ENCODE measurements around the gene GAS1. TPM values are rescaled to one million over a fixed set of nuclear protein-coding genes. Genes with fewer than 3 reads are reported as not detected.

The GAS1 gene
- total and polyA plus RNA-seq, 10 of the 15 experiments (the other 5 are each of a cell fraction or from before 2014, with no cell fraction given) = not detected

DNA sequence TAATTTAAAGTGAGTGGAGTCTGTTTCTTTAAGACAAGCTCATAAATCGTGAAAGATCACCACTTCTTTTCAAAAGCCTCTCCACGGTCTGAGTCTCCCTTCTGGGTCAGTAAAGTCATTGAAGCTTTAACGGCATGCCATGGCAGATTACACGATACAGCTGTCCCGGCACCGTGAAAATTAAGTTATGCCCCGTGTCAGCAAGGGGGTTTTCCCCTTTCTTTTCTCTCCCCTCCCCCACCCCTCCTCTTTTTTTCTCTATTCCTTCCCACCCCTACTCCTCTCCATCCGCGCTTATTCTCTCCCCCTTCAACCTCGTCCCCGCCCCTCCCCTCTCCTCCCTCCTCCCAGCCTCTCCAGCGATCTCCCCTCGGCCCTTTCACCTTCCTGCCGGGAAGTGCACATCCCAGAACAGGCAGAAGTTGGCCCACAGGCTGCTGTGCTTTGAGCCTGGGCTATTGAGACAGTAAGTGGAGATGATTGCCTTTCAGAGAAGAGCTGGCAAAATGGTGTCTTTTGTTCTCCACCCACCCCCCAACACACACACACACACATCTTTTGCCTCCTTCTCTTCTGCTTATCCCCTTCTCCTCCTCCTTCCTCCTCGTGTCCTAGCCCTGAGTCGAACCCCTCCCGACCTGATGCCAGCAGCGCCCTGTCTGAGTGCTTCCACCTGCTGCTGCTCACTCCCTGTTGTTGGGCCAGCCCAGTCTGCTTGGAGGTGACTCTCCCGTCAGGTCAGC lies 44.1 kb downstream of the GAS1 start:
- 5% methylated on average over 10 of the region's 19 CpGs for WGBS (ENCODE audit: insufficient coverage, insufficient replicate concordance, low lambda C conversion rate, missing lambda C conversion rate)
- in situ Hi-C loops (cut with MboI) = no loop called here
- ChIA-PET RAD21 (ENCODE audit: unreplicated experiment) (no interaction called here), CTCF (no interaction called here), POLR2A (no interaction called here), SMC1A (ENCODE audit: uncharacterized antibody, unreplicated experiment) (interaction anchor here (0.6 kb wide), 1 partner anchor 255 kb away, joined by 3 read pairs; no protein-coding TSS in a partner anchor)
- Histone ChIP-seq H3K79me2 (ENCODE audit: control insufficient read depth, insufficient read depth, low read length) (no peaks in the 10 kb centered on the region), H3K27ac (ENCODE audit: control insufficient read depth, insufficient read depth) (no peak overlapping the region), H3K4me1 (ENCODE audit: control insufficient read depth, insufficient read depth, low read length) (no peaks in the 10 kb centered on the region), H2AFZ (ENCODE audit: control insufficient read depth, low read depth, low read length) (no peak overlapping the region), H3K4me2 (ENCODE audit: control insufficient read depth, insufficient read depth) (no peak overlapping the region), H3K36me3 (ENCODE audit: control insufficient read depth in 2 of 2, insufficient read depth in 2 of 2, low read length in 1 of 2) (no peaks in the 10 kb centered on the region), H3K9me3 (replicated peaks; ENCODE audit: control insufficient read depth, insufficient read depth, low read length) (no peaks in the 10 kb centered on the region), H3K4me3 (no peak overlapping the region), H3K27me3 (replicated peaks in 1 of 2; ENCODE audit: control insufficient read depth in 2 of 2, insufficient read depth in 2 of 2, low read length in 1 of 2) (peaks cover 2 to 3% of the 10 kb centered on the region in 2 experiments; a peak in 3 of 4 replicates), H3K9ac (ENCODE audit: control insufficient read depth, insufficient read depth, low read length) (no peak overlapping the region), H4K20me1 (ENCODE audit: control insufficient read depth, insufficient read depth) (no peaks in the 10 kb centered on the region)
- FAIRE-seq (no peak), DNase-seq (ENCODE audit: low read depth, low spot score) (no peak), ATAC-seq (no peak)
- TF ChIP-seq CHD4 (IDR thresholded peaks at IDR 0.05) (no peak), CHD1 (IDR thresholded peaks at IDR 0.05; ENCODE audit: low read depth, low read length) (no peak)
- intact Hi-C loops (cut with micrococcal nuclease; ENCODE audit: unreplicated experiment) = no loop called here
- BruUV-seq (replicated peaks) = no TSS peak

DNA sequence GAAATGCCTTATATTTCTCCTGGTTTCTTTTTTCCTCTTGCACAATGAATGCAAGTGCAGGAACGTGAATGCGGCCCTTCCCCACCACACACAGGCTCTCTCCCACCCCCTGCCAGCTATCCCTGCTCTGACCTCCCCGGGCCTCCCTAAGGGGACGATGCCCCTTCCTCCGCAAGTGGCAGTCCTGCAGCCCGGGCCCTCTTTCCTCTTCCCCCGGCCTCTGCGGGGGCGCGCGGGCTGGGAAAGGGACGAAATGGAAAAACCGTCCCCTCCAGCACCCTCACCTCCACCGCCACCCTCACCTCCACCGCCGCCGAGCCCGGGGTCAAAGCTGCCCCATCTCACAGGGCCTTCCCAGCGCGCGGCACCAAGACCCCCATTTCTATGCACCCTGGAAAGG lies 44.7 kb downstream of the GAS1 start:
- intact Hi-C loops (cut with micrococcal nuclease; ENCODE audit: unreplicated experiment) (no loop called here), in situ Hi-C loops (cut with MboI) (no loop called here)
- SMC1A ChIA-PET (ENCODE audit: uncharacterized antibody, unreplicated experiment) = interaction anchor here (0.6 kb wide), 1 partner anchor 254 kb away, joined by 3 read pairs; no protein-coding TSS in a partner anchor
- H3K4me3 ChIP-seq = no peak overlapping the region
- no peaks in the 10 kb centered on the region for H3K36me3 ChIP-seq (ENCODE audit: control insufficient read depth in 2 of 2, insufficient read depth in 2 of 2, low read length in 1 of 2)
- no peaks in the 10 kb centered on the region for H3K9me3 ChIP-seq (replicated peaks; ENCODE audit: control insufficient read depth, insufficient read depth, low read length)
- ATAC-seq = no peak
- H3K27me3 ChIP-seq (replicated peaks in 1 of 2; ENCODE audit: control insufficient read depth in 2 of 2, insufficient read depth in 2 of 2, low read length in 1 of 2) = peaks cover 2 to 3% of the 10 kb centered on the region in 2 experiments; a peak in 3 of 4 replicates
- CTCF ChIA-PET = no interaction called here
- H3K4me1 ChIP-seq (ENCODE audit: control insufficient read depth, insufficient read depth, low read length) = no peaks in the 10 kb centered on the region
- H3K27ac ChIP-seq (ENCODE audit: control insufficient read depth, insufficient read depth) = no peak overlapping the region
- RAD21 ChIA-PET (ENCODE audit: unreplicated experiment) = no interaction called here
- H4K20me1 ChIP-seq (ENCODE audit: control insufficient read depth, insufficient read depth) = no peaks in the 10 kb centered on the region
- WGBS (ENCODE audit: insufficient coverage, insufficient replicate concordance, low lambda C conversion rate, missing lambda C conversion rate) = 15% methylated on average over 17 of the region's 21 CpGs
- no peak overlapping the region for H2AFZ ChIP-seq (ENCODE audit: control insufficient read depth, low read depth, low read length)
- BruUV-seq (replicated peaks) = no TSS peak
- FAIRE-seq = no peak
- no peak for DNase-seq (ENCODE audit: low read depth, low spot score)
- POLR2A ChIA-PET = no interaction called here
- H3K9ac ChIP-seq (ENCODE audit: control insufficient read depth, insufficient read depth, low read length) = no peak overlapping the region
- no peak overlapping the region for H3K4me2 ChIP-seq (ENCODE audit: control insufficient read depth, insufficient read depth)
- no peaks in the 10 kb centered on the region for H3K79me2 ChIP-seq (ENCODE audit: control insufficient read depth, insufficient read depth, low read length)
- no peak for TF ChIP-seq ZNF687 (IDR thresholded peaks at IDR 0.05)
- TF ChIP-seq POLR2AphosphoS5 (IDR thresholded peaks at IDR 0.05; ENCODE audit: low read length) = no peak
- TF ChIP-seq BCL11A (IDR thresholded peaks at IDR 0.05; ENCODE audit: low read depth, low read length) = no peak
- TF ChIP-seq E4F1 (IDR thresholded peaks at IDR 0.05; ENCODE audit: borderline replicate concordance, partially characterized antibody) = no peak
- TF ChIP-seq RB1 (IDR thresholded peaks at IDR 0.05; ENCODE audit: borderline replicate concordance) = no peak
